Ovary (tissue), 3 donors: Measurements from ENCODE around the gene ARHGAP44.

Experiments used
- CTCF ChIP-seq, 3 donors: fragments of 450-650 bp in 2 of 3; fragments of 200-600 bp in 1 of 3; IDR thresholded peaks; one replicate each; pipeline versions ENCODE4 v1.5.1 to v1.8.0; 2016 to 2022; ENCODE audit warnings: antibody characterized with exemption in 3 of 3, mild to moderate bottlenecking in 1 of 3
- POLR2A ChIP-seq: fragments of 450-650 bp; IDR thresholded peaks from one replicate; pipeline ENCODE4 v1.6.1; 2017; ENCODE audit warnings: antibody characterized with exemption, mild to moderate bottlenecking, moderate library complexity
- donor health status: DM: no; HTN: no; CAD: no.

- no peak for TF ChIP-seq CTCF (IDR thresholded peaks at IDR 0.05)
- no peak for TF ChIP-seq POLR2A
Observed at GRCh38 chr17:13008461-13008860, 219.2 kb downstream of the ARHGAP44 start.
